ENCODE measurements around the gene LYPD5. TPM values are rescaled to one million over a fixed set of nuclear protein-coding genes. Genes with fewer than 3 reads are reported as not detected.

Gene LYPD5
- total and polyA plus RNA-seq, 11 donors, result 0.34 to 7.9 (median 1.4) TPM

DNA sequence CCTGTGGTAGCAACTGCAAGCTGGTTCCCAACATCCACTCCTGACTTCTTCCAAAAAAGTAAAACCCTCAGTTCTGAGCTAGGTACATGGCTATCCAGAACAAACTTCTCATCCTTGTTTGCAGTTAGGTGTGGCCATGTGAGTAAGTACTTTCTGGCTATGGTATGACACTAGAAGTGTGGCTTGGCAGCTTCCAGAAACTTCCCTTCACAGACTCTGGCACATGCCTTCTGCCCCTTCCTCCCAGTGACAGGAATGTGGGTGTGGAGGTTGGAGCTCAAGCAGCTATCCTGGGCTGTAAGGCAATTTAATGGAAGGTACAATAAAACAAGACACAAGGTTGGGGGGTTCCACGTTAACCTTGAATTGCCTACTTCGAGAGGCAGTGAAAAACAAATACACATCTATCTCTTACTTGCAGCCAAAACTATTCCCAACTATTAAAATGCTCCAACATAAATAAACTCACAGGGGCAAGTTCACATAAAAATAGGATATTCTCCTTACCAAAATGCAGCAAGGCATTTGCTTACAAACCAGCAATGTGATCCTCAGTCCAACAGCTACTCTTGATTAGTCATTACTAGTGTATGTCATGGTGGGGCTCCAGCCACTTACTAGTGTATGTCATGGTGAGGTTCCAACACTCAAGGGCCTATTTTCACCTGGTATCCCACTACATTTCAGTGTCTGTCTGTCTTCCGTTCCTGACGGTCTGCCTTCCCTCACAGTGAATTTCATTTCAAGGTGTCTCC is 50.6 kb downstream of the LYPD5 start:
- no peaks in the 10 kb centered on the region for H3K9me3 ChIP-seq
- peaks cover 2 to 56% (median 48%) of the 10 kb centered on the region in 9 donors for H3K36me3 ChIP-seq
- H3K27ac ChIP-seq, result peak overlapping the region in 1 of 12 donors; percentile 96
- intact Hi-C loops (cut with DNase I), result loop anchor here in 1 of 10 donors (5.0 kb wide), 1 partner anchor 84 kb away; no protein-coding TSS in a partner anchor
- no peak for TF ChIP-seq POLR2A (IDR thresholded peaks at IDR 0.05)
- TF ChIP-seq CTCF (IDR thresholded peaks at IDR 0.05), result no peak
- H3K27me3 ChIP-seq, result no peaks in the 10 kb centered on the region
- peaks cover 0 to 40% (median 18%) of the 10 kb centered on the region in 12 donors for H3K4me1 ChIP-seq
- no peak for DNase-seq
- 94 to 96% (median 95%) methylated on average over 4 of the region's 4 CpGs for WGBS, 4 donors
- no peak for ATAC-seq
- H3K4me3 ChIP-seq, result no peak overlapping the region

GRCh38 chr19:43749898-43750297 is 52.3 kb downstream of the LYPD5 start:
- peaks cover 5 to 73% (median 64%) of the 10 kb centered on the region in 9 donors for H3K36me3 ChIP-seq
- H3K4me3 ChIP-seq, result no peak overlapping the region
- H3K27ac ChIP-seq, result no peak overlapping the region
- intact Hi-C loops (cut with DNase I), result loop anchor here in 3 of 10 donors (5.0 kb wide), 2 partner anchors 32 to 83 kb away; partner anchors contain the start of gene KCNN4 (in 2 of the 3)
- peaks cover 0 to 30% (median 14%) of the 10 kb centered on the region in 12 donors for H3K4me1 ChIP-seq
- no peaks in the 10 kb centered on the region for H3K27me3 ChIP-seq
- no peak for TF ChIP-seq POLR2A (IDR thresholded peaks at IDR 0.05)
- no peak for TF ChIP-seq CTCF (IDR thresholded peaks at IDR 0.05)
- WGBS, 4 donors, result 96 to 100% (median 96%) methylated on average over 1 of the region's 1 CpG
- DNase-seq (no peak), ATAC-seq (no peak)
- no peaks in the 10 kb centered on the region for H3K9me3 ChIP-seq

GRCh38 chr19:43749152-43749551 is 53.1 kb downstream of the LYPD5 start:
- no peak for ATAC-seq
- peaks cover 5 to 81% (median 71%) of the 10 kb centered on the region in 9 donors for H3K36me3 ChIP-seq

DNA sequence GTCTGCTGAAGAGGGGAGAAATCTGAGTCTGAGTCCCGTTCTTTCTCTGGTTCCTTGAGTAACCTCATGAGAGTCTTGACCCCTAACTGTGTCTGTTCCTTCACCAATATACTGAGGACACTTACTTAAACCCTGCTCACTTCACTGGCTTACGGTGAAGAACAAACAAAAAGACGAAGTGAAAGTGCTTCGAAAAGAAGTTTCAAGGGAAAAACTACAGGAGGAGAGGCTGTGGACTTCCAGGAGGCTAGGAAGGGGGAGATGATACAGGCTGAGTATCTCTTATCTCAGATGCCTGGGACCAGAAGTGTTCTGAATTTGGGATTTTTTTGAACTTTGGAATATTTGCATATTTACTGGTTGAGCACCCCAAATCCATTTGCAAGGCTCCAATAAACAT is 53.6 kb downstream of the LYPD5 start:
- Histone ChIP-seq H3K9me3 (no peaks in the 10 kb centered on the region), H3K27ac (no peak overlapping the region), H3K4me1 (peaks cover 0 to 36% (median 9%) of the 10 kb centered on the region in 12 donors), H3K4me3 (no peak overlapping the region), H3K27me3 (no peaks in the 10 kb centered on the region), H3K36me3 (peaks cover 5 to 85% (median 75%) of the 10 kb centered on the region in 9 donors)
- WGBS, 4 donors, result 86 to 92% (median 88%) methylated on average over 4 of the region's 4 CpGs
- intact Hi-C loops (cut with DNase I), result loop anchor here in 2 of 10 donors (5.0 kb wide), 1 partner anchor 34 kb away; the partner anchor contains the start of gene KCNN4 (in 2 of the 2)
- no peak for TF ChIP-seq CTCF (IDR thresholded peaks at IDR 0.05)
- no peak for TF ChIP-seq POLR2A (IDR thresholded peaks at IDR 0.05)
- ATAC-seq (no peak), DNase-seq (no peak)

More at GRCh38 chr19:43749152-43749551, 53.1 kb downstream of the LYPD5 start:
- Histone ChIP-seq H3K9me3 (no peaks in the 10 kb centered on the region), H3K4me1 (peaks cover 0 to 37% (median 13%) of the 10 kb centered on the region in 12 donors), H3K27ac (no peak overlapping the region), H3K4me3 (no peak overlapping the region), H3K27me3 (no peaks in the 10 kb centered on the region)
- DNase-seq, result no peak
- no peak for TF ChIP-seq POLR2A (IDR thresholded peaks at IDR 0.05)
- 78 to 82% (median 80%) methylated on average over 7 of the region's 7 CpGs for WGBS, 4 donors
- intact Hi-C loops (cut with DNase I), result loop anchor here in 2 of 10 donors (5.0 kb wide), 1 partner anchor 33 kb away; the partner anchor contains the start of gene KCNN4 (in 2 of the 2)
